ENCODE results near the gene OSBPL3.

DNA sequence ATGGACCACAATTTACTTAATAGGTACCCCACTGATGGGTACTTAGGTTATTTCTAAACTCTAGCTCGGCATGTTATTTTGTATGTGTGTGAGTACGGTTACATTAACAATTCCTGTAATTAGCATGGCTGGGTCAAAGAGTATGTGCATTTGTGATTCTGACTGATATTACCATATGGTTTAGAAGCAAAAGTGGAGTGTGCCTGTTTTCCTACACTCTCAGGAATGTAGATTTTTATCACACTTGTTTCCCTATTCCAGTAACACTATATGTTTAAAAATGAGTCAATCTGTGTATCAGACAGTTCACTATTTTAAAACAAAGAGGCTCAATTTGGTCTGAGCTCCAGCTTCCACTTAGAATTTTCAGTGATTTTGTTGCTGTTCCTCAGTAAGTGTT, 178.1 kb downstream of the OSBPL3 start:
- TF ChIP-seq, protein P1, sequence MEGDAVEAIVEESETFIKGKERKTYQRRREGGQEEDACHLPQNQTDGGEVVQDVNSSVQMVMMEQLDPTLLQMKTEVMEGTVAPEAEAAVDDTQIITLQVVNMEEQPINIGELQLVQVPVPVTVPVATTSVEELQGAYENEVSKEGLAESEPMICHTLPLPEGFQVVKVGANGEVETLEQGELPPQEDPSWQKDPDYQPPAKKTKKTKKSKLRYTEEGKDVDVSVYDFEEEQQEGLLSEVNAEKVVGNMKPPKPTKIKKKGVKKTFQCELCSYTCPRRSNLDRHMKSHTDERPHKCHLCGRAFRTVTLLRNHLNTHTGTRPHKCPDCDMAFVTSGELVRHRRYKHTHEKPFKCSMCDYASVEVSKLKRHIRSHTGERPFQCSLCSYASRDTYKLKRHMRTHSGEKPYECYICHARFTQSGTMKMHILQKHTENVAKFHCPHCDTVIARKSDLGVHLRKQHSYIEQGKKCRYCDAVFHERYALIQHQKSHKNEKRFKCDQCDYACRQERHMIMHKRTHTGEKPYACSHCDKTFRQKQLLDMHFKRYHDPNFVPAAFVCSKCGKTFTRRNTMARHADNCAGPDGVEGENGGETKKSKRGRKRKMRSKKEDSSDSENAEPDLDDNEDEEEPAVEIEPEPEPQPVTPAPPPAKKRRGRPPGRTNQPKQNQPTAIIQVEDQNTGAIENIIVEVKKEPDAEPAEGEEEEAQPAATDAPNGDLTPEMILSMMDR (IDR thresholded peaks at IDR 0.05; ENCODE audit: low read length), result no peak
- no peak for TF ChIP-seq EZH2 (optimal IDR thresholded peaks at IDR 0.05; ENCODE audit: low read depth, low read length)

Data from MM.1S (cell line).